Esophagus (tissue), 2 donors: Measurements from ENCODE around the gene ZNF438. TPM values are rescaled to one million over a fixed set of nuclear protein-coding genes. Genes with fewer than 3 reads are reported as not detected.
"Not testable (repeated sequence)": the region's sequence is repeated elsewhere in the genome, so short reads cannot be mapped to it uniquely, and the experiment has no call there.

Experiments used
- H3K27ac ChIP-seq, 2 donors: one replicate each; pipeline ENCODE4 v1.5.1; 2013; ENCODE audit warnings: low read depth in 2 of 2, mild to moderate bottlenecking in 2 of 2, inconsistent platforms in 1 of 2, low read length in 1 of 2, moderate library complexity in 1 of 2
- H3K27me3 ChIP-seq, 2 donors: one replicate each; pipeline ENCODE4 v1.6.1; 2013; ENCODE audit warnings: low read length in 2 of 2, control low read depth in 1 of 2, mild to moderate bottlenecking in 1 of 2; ENCODE audit not compliant: insufficient read depth in 2 of 2, control insufficient read depth in 1 of 2
- H3K36me3 ChIP-seq, 2 donors: one replicate each; pipeline ENCODE4 v1.6.1; 2013; ENCODE audit warnings: low read length in 1 of 2; ENCODE audit not compliant: control insufficient read depth in 2 of 2, insufficient read depth in 2 of 2
- H3K4me1 ChIP-seq, 2 donors: one replicate each; pipeline ENCODE4 v1.6.1; 2013; ENCODE audit warnings: low read length in 1 of 2; ENCODE audit not compliant: control insufficient read depth in 2 of 2, insufficient read depth in 2 of 2
- H3K4me3 ChIP-seq, 2 donors: one replicate each; pipeline ENCODE4 v1.5.1; 2013; ENCODE audit warnings: low read length in 2 of 2, mild to moderate bottlenecking in 2 of 2, low read depth in 1 of 2, moderate library complexity in 1 of 2
- H3K9me3 ChIP-seq, 2 donors: one replicate each; pipeline ENCODE4 v1.6.1; 2013; ENCODE audit warnings: mild to moderate bottlenecking in 2 of 2, low read depth in 1 of 2, low read length in 1 of 2, moderate library complexity in 1 of 2; ENCODE audit not compliant: control insufficient read depth in 2 of 2, insufficient read depth in 1 of 2
- WGBS, 2 donors: extraction: QIAGEN DNeasy Blood & Tissue Kit; methylation state at CpG; one replicate each; pipeline ENCODE4 v1.1.7; 2013; 5-methylcytosine and 5-hydroxymethylcytosine counted together
- polyA plus RNA-seq, 2 donors: library from polyadenylated mRNA; stranded (reverse); fragments of 200-250 nt; gene quantifications; one replicate each; pipeline ENCODE4 v1.2.3, GENCODE V29; 2013
- donor health status: healthy with polysubstance abuse.
- donor health status: Bipolar disorder and iron deficiency.

ZNF438 gene
- polyA plus RNA-seq, 2 donors = 3.0 to 3.2 TPM

DNA sequence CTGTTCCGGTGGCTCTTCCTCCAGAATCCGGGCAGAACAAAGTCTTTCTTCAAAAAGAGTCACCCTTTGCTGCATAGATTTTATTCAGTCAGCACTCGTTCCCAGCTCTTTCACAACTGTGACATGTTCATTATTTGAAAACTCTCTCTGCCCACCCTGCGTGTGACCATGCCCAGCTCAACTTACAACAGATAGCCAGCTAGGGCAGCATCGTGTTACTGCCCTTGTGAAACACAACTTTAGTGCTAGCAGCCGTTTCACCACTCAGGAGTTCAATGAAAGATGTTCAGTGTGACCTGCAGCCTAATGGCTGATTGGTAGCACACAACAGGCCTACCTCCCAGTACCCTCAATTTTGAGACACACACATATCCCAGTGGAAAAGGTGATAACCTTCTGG lies 57.9 kb downstream of the ZNF438 start:
- Histone ChIP-seq H3K27ac (no peak overlapping the region), H3K4me3 (no peak overlapping the region), H3K27me3 (no peaks in the 10 kb centered on the region), H3K4me1 (no peaks in the 10 kb centered on the region), H3K9me3 (no peaks in the 10 kb centered on the region), H3K36me3 (no peaks in the 10 kb centered on the region)
- WGBS, 2 donors = 75 to 79% methylated on average over 6 of the region's 6 CpGs

DNA sequence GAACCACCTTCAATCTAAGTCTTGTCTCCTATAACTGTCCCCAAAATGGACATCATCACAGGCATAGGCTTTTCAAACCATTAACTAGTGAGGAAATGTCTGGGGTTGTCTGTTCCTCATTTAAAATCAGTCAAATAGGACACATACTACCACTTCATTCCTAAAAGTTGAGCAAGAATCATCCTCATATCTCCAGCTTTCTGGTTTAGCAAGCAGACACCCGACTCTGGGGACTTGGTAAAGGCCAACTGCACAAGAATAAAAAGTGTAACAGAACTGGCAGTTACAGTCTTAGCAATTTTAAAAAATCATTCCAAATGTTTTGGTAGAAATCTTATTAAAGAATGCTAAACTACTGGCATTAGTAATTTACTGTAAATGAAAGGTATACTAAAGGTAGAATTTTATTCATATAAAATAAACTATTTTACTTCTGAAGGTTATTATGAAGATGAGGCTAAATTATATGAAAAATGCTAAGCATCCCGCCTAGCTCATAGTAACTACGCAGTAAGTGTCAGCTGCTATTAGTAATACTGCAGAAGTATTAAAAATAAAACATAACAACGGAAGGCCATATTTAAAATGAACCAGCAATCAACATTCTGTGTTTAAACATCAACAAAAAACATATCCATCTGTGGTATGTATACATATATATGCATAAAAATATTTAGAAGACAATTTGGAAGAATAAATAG lies 60.8 kb downstream of the ZNF438 start:
- Histone ChIP-seq H3K27me3 (no peaks in the 10 kb centered on the region), H3K9me3 (no peaks in the 10 kb centered on the region), H3K36me3 (no peaks in the 10 kb centered on the region), H3K4me1 (no peaks in the 10 kb centered on the region), H3K4me3 (no peak overlapping the region), H3K27ac (no peak overlapping the region)
- WGBS, 2 donors = 90 to 94% methylated on average over 4 of the region's 4 CpGs

DNA sequence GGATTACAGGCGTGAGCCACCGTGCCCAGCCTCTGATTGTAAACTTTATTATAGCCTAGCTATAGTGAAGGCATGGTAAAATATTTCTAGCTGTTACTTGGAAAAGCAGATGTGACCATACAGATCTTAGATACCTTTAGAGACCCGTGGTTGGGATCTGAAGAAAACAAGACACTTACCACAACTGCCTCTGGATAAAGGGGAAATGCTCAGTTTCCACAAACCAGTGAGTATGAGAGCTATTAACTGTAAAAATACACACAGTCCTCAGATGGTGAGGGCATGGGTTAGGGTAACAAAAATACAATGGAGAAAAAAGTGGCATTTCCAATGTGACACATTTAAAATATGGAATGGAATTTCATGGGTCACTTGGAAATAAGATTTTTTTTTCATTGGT lies 63.0 kb downstream of the ZNF438 start:
- Histone ChIP-seq H3K4me1 (no peaks in the 10 kb centered on the region), H3K36me3 (no peaks in the 10 kb centered on the region), H3K27ac (no peak overlapping the region), H3K9me3 (no peaks in the 10 kb centered on the region), H3K27me3 (no peaks in the 10 kb centered on the region), H3K4me3 (no peak overlapping the region)
- WGBS, 2 donors = 89 to 92% methylated on average over 3 of the region's 3 CpGs

DNA sequence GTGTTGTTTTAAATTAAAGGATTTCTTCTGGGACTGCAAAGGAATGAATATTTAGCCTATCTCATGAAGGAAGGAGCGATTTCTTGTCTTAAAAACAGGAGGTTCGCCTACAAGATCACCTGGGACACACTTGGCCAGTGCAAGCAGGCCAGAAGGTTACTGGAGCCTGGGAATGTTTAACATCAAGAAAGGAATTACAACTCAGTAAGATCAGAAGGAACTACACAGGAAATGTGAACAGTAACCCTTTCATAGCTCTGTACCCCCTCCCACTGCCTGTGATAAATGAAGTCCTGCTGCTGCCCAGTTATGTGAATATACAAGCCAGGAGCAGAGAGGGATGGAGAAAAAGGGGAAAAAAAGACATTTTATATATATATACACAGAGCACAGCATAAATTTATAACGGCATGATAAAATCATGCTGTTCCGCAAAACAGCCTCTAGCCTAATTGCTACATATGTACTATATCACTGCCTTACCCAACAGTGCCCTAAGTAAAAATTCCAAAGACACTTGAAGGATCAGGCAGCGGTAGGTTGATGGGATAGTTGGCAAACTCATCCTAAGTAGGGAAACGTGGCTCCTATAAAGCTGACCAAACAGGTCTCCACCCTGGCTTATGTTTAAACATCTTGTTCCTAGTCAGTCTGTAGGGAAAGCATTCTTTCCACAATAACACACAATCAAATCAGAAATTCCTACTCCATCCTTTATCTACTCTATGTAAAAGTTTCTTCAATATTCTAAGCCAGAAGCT lies 63.8 kb downstream of the ZNF438 start:
- no peaks in the 10 kb centered on the region for H3K27me3 ChIP-seq
- H3K36me3 ChIP-seq = no peaks in the 10 kb centered on the region
- no peaks in the 10 kb centered on the region for H3K9me3 ChIP-seq
- no peaks in the 10 kb centered on the region for H3K4me1 ChIP-seq
- H3K4me3 ChIP-seq = no peak overlapping the region
- 65 to 72% methylated on average over 6 of the region's 6 CpGs for WGBS, 2 donors
- no peak overlapping the region for H3K27ac ChIP-seq

- Histone ChIP-seq H3K9me3 (no peaks in the 10 kb centered on the region), H3K4me3 (no peak overlapping the region), H3K27me3 (no peaks in the 10 kb centered on the region), H3K36me3 (no peaks in the 10 kb centered on the region), H3K27ac (no peak overlapping the region), H3K4me1 (no peaks in the 10 kb centered on the region)
- 68 to 74% methylated on average over 6 of the region's 6 CpGs for WGBS, 2 donors
Observed at GRCh38 chr10:30963992-30964930, 67.4 kb downstream of the ZNF438 start.

DNA sequence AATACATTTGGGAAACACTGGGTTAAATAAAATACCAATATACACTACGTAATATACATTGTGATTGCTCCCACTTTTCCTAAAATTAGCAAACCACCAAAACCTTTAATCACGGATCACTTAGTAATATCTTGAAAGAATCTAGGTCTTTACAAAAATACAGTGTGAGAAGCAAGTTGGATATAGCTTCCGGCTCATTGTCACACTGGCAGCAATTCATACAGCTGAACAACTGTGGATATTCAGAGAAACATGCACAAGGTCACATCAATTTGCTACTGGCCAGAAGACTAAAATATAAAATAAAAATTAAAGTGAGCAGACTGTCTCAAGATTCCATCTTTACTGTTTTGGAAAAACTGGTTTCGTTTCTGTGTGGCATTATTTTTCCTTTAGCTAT lies 69.1 kb downstream of the ZNF438 start:
- no peak overlapping the region for H3K27ac ChIP-seq
- H3K9me3 ChIP-seq = no peaks in the 10 kb centered on the region
- no peaks in the 10 kb centered on the region for H3K27me3 ChIP-seq
- no peak overlapping the region for H3K4me3 ChIP-seq
- no peaks in the 10 kb centered on the region for H3K36me3 ChIP-seq
- WGBS, 2 donors = 84 to 96% methylated on average over 4 of the region's 4 CpGs
- no peaks in the 10 kb centered on the region for H3K4me1 ChIP-seq

- Histone ChIP-seq H3K9me3 (no peaks in the 10 kb centered on the region), H3K4me3 (no peak overlapping the region)
Observed at GRCh38 chr10:30959836-30960210, 71.8 kb downstream of the ZNF438 start.

DNA sequence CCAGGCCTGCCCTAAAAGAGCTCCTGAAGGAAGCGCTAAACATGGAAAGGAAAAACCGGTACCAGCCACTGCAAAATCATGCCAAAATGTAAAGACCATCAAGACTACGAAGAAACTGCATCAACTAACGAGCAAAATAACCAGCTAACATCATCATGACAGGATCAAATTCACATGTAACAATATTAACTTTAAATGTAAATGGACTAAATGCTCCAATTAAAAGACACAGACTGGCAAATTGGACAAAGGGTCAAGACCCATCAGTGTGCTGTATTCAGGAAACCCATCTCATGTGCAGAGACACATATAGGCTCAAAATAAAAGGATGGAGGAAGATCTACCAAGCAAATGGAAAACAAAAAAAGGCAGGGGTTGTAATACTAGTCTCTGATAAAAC lies 82.4 kb downstream of the ZNF438 start:
- not testable (repeated sequence) for H3K9me3 ChIP-seq, H3K4me1 ChIP-seq, H3K27me3 ChIP-seq, H3K36me3 ChIP-seq, H3K4me3 ChIP-seq, H3K27ac ChIP-seq
- 90 to 95% methylated on average over 2 to 4 of the region's 4 CpGs for WGBS, 2 donors

More at GRCh38 chr10:30959836-30960210, 71.8 kb downstream of the ZNF438 start:
- no peak overlapping the region for H3K27ac ChIP-seq
- no peaks in the 10 kb centered on the region for H3K4me1 ChIP-seq
- no peaks in the 10 kb centered on the region for H3K27me3 ChIP-seq
- H3K36me3 ChIP-seq = no peaks in the 10 kb centered on the region

- no peaks in the 10 kb centered on the region for H3K4me1 ChIP-seq
- no peaks in the 10 kb centered on the region for H3K36me3 ChIP-seq
- no peak overlapping the region for H3K27ac ChIP-seq
- WGBS, 2 donors = 80 to 89% methylated on average over 4 of the region's 4 CpGs
- no peaks in the 10 kb centered on the region for H3K27me3 ChIP-seq
- H3K4me3 ChIP-seq = no peak overlapping the region
- H3K9me3 ChIP-seq = no peaks in the 10 kb centered on the region
Observed at GRCh38 chr10:30944005-30944404, 87.7 kb downstream of the ZNF438 start.
